ENCODE data around the gene TRIM41. TPM values are rescaled to one million over a fixed set of nuclear protein-coding genes. Genes with fewer than 3 reads are reported as not detected.

The TRIM41 gene
- polyA plus RNA-seq, 1 donor from 2014 or later: 32.1 TPM

DNA sequence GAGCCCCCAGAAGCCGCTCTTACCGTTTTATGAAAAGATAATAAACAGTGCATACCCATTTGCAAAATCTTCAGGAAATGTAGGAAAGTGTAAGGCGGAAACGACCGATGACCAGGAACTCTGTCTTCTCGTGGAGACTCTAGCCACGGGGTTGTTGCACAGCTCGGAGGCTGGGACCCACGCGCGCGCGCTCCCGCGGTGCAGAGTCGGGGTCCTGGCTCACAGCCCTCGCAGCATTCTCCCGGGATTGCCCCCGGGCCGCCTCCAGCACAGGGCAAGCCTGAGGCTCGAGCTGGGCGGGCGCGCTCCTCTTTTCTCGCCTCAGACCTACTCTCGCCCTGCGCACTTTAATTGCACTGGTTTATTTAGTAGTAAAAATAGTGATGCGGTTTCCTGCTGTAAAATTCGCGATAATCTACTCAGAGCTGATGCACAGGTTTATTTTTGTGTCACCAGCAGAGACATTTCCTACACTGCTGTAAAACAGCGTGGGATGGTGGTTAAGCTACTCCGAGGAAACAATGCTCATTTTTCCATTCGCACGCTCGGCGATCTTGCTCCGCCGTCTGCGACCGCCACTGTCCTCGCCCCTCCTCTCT is 33.6 kb upstream of the TRIM41 start:
- no peaks in the 10 kb centered on the region for H3K79me2 ChIP-seq (replicated peaks; ENCODE audit: insufficient read depth, low read length)
- no peaks in the 10 kb centered on the region for H3K36me3 ChIP-seq (ENCODE audit: insufficient read depth, low read length)
- no peak for TF ChIP-seq TAF1 (IDR thresholded peaks at IDR 0.05; ENCODE audit: low read depth)
- TF ChIP-seq POLR2AphosphoS5 (IDR thresholded peaks at IDR 0.05): no peak
- TF ChIP-seq, protein P1, sequence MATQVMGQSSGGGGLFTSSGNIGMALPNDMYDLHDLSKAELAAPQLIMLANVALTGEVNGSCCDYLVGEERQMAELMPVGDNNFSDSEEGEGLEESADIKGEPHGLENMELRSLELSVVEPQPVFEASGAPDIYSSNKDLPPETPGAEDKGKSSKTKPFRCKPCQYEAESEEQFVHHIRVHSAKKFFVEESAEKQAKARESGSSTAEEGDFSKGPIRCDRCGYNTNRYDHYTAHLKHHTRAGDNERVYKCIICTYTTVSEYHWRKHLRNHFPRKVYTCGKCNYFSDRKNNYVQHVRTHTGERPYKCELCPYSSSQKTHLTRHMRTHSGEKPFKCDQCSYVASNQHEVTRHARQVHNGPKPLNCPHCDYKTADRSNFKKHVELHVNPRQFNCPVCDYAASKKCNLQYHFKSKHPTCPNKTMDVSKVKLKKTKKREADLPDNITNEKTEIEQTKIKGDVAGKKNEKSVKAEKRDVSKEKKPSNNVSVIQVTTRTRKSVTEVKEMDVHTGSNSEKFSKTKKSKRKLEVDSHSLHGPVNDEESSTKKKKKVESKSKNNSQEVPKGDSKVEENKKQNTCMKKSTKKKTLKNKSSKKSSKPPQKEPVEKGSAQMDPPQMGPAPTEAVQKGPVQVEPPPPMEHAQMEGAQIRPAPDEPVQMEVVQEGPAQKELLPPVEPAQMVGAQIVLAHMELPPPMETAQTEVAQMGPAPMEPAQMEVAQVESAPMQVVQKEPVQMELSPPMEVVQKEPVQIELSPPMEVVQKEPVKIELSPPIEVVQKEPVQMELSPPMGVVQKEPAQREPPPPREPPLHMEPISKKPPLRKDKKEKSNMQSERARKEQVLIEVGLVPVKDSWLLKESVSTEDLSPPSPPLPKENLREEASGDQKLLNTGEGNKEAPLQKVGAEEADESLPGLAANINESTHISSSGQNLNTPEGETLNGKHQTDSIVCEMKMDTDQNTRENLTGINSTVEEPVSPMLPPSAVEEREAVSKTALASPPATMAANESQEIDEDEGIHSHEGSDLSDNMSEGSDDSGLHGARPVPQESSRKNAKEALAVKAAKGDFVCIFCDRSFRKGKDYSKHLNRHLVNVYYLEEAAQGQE (IDR thresholded peaks at IDR 0.05; ENCODE audit: borderline replicate concordance): no peak
- H3K27ac ChIP-seq (ENCODE audit: low read length): no peak overlapping the region
- no peaks in the 10 kb centered on the region for H3K27me3 ChIP-seq (ENCODE audit: insufficient read depth, low read depth, low read length)
- peak overlapping the region; percentile 83 for H3K4me3 ChIP-seq (ENCODE audit: low read length)
- peak overlapping the region; percentile 86 for H3K4me2 ChIP-seq (ENCODE audit: low read length)
- no peaks in the 10 kb centered on the region for H3K9me2 ChIP-seq (ENCODE audit: insufficient read depth, low read length)
- peak overlapping the region; percentile 85 for H3K9ac ChIP-seq (ENCODE audit: low read length)
- no peaks in the 10 kb centered on the region for H3K9me3 ChIP-seq (ENCODE audit: low read length)
- H3F3A ChIP-seq (ENCODE audit: insufficient read depth, low read length, poor library complexity, severe bottlenecking): peaks cover 9% of the 10 kb centered on the region
- H4K20me1 ChIP-seq (ENCODE audit: insufficient read depth): no peaks in the 10 kb centered on the region
- peak overlapping the region; percentile 45 for H2AFZ ChIP-seq (ENCODE audit: low read depth, low read length)

DNA sequence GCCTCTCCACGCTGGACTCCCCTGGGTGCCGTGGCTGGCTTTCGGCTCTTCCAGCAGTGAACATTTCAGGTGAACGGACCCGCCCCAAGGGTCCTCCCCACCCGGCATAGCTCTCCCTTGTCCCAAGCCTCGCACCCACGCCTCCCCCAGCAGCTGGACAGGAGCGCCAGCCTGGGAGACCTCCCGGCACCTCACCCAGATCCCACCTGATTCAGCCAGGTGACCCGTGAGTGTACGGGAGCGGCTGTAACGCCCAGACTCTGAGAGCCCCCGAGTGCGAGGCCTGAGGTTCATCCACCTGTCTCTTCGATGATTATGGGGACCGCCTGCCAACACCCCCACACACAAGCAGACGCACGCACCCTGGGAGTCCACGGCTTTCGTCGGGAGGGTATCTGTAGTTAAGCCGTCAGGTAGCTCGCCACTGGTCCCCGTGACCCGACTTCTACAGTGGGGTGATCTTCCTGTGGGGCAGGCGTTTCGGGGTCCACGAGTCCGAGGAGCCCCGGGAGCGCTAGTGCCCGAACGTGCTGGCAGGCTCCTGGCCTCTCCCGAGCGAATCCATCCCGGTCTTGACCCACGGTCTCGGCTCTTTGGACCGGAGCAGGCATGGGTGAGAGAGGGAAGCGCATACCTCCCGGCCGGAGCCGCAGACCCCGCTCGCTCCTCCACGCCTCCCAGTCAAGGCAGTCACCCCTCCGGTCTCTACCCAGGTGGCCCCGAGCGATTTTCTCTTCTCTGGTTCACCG is 32.9 kb upstream of the TRIM41 start:
- Histone ChIP-seq H3K27me3 (ENCODE audit: insufficient read depth, low read depth, low read length) (no peaks in the 10 kb centered on the region), H4K20me1 (ENCODE audit: insufficient read depth) (no peaks in the 10 kb centered on the region), H2AFZ (ENCODE audit: low read depth, low read length) (peak overlapping the region; percentile 1), H3K4me3 (ENCODE audit: low read length) (peak overlapping the region; percentile 83), H3K9me3 (ENCODE audit: low read length) (no peaks in the 10 kb centered on the region), H3K4me2 (ENCODE audit: low read length) (peak overlapping the region; percentile 86), H3K9me2 (ENCODE audit: insufficient read depth, low read length) (no peaks in the 10 kb centered on the region), H3K9ac (ENCODE audit: low read length) (peak overlapping the region; percentile 85), H3K79me2 (replicated peaks; ENCODE audit: insufficient read depth, low read length) (no peaks in the 10 kb centered on the region), H3K27ac (ENCODE audit: low read length) (no peak overlapping the region), H3K36me3 (ENCODE audit: insufficient read depth, low read length) (no peaks in the 10 kb centered on the region), H3F3A (ENCODE audit: insufficient read depth, low read length, poor library complexity, severe bottlenecking) (peaks cover 9% of the 10 kb centered on the region)
- no peak for TF ChIP-seq EP300 (conservative IDR thresholded peaks at IDR 0.05; ENCODE audit: poor library complexity, severe bottlenecking)
- TF ChIP-seq SMC3 (conservative IDR thresholded peaks at IDR 0.05; ENCODE audit: poor library complexity): no peak
- TF ChIP-seq TAF1 (IDR thresholded peaks at IDR 0.05; ENCODE audit: low read depth): no peak
- TF ChIP-seq RAD21 (conservative IDR thresholded peaks at IDR 0.05): no peak

DNA sequence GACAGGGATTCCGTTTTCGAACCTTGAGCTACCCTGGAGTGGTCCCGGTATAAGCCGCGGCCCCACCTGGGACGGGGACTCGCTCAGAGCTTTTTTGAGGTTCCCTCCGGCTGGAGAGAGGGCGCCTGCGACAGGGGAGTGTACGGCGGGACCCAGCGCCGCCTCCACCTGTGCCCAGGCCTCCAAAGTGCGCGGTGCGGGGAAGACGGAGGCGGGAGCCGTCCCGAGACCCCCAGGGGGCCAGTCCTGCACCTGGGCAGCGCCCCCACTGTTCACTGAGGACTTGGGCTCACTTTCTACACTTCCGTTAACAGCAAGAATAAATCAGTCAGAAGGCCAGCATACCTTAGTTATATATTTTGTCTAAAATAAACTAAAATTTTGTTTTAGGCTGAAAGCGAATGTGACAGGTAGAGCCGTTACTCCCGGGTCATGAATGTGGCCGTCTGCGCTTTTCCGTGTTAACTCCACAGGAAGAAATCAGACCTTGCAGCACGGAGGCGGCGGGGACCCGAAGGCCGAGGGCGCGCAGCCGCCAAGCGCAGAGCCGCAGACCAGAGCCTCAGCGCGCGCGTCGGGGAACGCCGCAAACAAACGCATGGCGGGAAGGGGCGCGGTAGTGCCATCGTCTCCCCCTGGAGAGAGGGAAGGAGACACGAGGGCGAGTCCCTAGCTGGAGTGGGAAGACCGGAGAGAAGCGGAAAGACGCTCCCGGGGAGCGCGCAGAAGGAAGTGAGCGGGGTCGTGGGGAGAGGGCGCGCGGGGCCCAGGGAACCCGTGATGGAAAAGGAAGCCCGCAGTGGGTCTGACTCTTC is 32.2 kb upstream of the TRIM41 start:
- H3K9me2 ChIP-seq (ENCODE audit: insufficient read depth, low read length): no peaks in the 10 kb centered on the region

More for the DNA sequence above, 32.2 kb upstream of the TRIM41 start:
- Histone ChIP-seq H3K9me3 (ENCODE audit: low read length) (no peaks in the 10 kb centered on the region), H3K4me2 (ENCODE audit: low read length) (peak overlapping the region; percentile 86), H3K27me3 (ENCODE audit: insufficient read depth, low read depth, low read length) (no peaks in the 10 kb centered on the region), H3K9ac (ENCODE audit: low read length) (peak overlapping the region; percentile 85), H3F3A (ENCODE audit: insufficient read depth, low read length, poor library complexity, severe bottlenecking) (peaks cover 9% of the 10 kb centered on the region), H4K20me1 (ENCODE audit: insufficient read depth) (no peaks in the 10 kb centered on the region), H3K36me3 (ENCODE audit: insufficient read depth, low read length) (no peaks in the 10 kb centered on the region), H3K27ac (ENCODE audit: low read length) (peak overlapping the region; percentile 16), H3K4me3 (ENCODE audit: low read length) (peak overlapping the region; percentile 83), H2AFZ (ENCODE audit: low read depth, low read length) (no peak overlapping the region), H3K79me2 (replicated peaks; ENCODE audit: insufficient read depth, low read length) (no peaks in the 10 kb centered on the region)
- TF ChIP-seq SMC3 (conservative IDR thresholded peaks at IDR 0.05; ENCODE audit: poor library complexity): no peak
- peak; percentile 56 for TF ChIP-seq MXI1 (conservative IDR thresholded peaks at IDR 0.05; ENCODE audit: poor library complexity, severe bottlenecking)
- TF ChIP-seq, protein P1 (IDR thresholded peaks at IDR 0.05; ENCODE audit: borderline replicate concordance): peak; percentile 12
- peak; percentile 7 for TF ChIP-seq POLR2AphosphoS5 (IDR thresholded peaks at IDR 0.05)
- TF ChIP-seq EP300 (conservative IDR thresholded peaks at IDR 0.05; ENCODE audit: poor library complexity, severe bottlenecking): no peak
- TF ChIP-seq, protein P2, sequence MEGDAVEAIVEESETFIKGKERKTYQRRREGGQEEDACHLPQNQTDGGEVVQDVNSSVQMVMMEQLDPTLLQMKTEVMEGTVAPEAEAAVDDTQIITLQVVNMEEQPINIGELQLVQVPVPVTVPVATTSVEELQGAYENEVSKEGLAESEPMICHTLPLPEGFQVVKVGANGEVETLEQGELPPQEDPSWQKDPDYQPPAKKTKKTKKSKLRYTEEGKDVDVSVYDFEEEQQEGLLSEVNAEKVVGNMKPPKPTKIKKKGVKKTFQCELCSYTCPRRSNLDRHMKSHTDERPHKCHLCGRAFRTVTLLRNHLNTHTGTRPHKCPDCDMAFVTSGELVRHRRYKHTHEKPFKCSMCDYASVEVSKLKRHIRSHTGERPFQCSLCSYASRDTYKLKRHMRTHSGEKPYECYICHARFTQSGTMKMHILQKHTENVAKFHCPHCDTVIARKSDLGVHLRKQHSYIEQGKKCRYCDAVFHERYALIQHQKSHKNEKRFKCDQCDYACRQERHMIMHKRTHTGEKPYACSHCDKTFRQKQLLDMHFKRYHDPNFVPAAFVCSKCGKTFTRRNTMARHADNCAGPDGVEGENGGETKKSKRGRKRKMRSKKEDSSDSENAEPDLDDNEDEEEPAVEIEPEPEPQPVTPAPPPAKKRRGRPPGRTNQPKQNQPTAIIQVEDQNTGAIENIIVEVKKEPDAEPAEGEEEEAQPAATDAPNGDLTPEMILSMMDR (IDR thresholded peaks at IDR 0.05; ENCODE audit: poor library complexity, severe bottlenecking): peak; percentile 49

All from neural cell (in vitro differentiated cells).